Neural cell (in vitro differentiated cells): Measurements from ENCODE around the gene BCL2L15. TPM values are rescaled to one million over a fixed set of nuclear protein-coding genes. Genes with fewer than 3 reads are reported as not detected.

Experiments
- H2AFZ ChIP-seq: fragments of 200-600, 300-800 bp; sonication (generic), shearing (Covaris generic); 2 replicates; pipeline ENCODE4 v1.6.0; 2014; ENCODE audit warnings: low read depth, mild to moderate bottlenecking, antibody characterized with exemption, low read length, moderate library complexity
- H3F3A ChIP-seq: fragments of 200-600 bp; shearing (Covaris generic); 2 replicates; pipeline ENCODE4 v1.6.1; 2016; ENCODE audit warnings: mild to moderate bottlenecking, moderate library complexity, mixed read lengths, antibody characterized with exemption, low read length; ENCODE audit not compliant: insufficient read depth, poor library complexity, severe bottlenecking
- H3K27ac ChIP-seq: fragments of 200-600, 300-800 bp; sonication (generic), shearing (Covaris generic); 2 replicates; pipeline ENCODE4 v1.5.1; 2014; ENCODE audit warnings: mild to moderate bottlenecking, low read length, moderate library complexity
- H3K27me3 ChIP-seq: fragments of 300-800, 200-600 bp; sonication (generic), shearing (Covaris generic); 2 replicates; pipeline ENCODE4 v1.6.0; 2014; ENCODE audit warnings: mild to moderate bottlenecking, low read depth, low read length, moderate library complexity; ENCODE audit not compliant: insufficient read depth
- H3K36me3 ChIP-seq: fragments of 300-800, 200-600 bp; sonication (generic), shearing (Covaris generic); 2 replicates; pipeline ENCODE4 v1.5.1; 2014; ENCODE audit warnings: mild to moderate bottlenecking, antibody characterized with exemption, low read length, moderate library complexity; ENCODE audit not compliant: insufficient read depth
- H3K4me2 ChIP-seq: fragments of 300-800, 200-600 bp; sonication (generic), shearing (Covaris generic); 2 replicates; pipeline ENCODE4 v1.6.0; 2014; ENCODE audit warnings: mild to moderate bottlenecking, low read length
- H3K4me3 ChIP-seq: fragments of 300-800, 200-600 bp; sonication (generic), shearing (Covaris generic); 2 replicates; pipeline ENCODE4 v1.5.1; 2014; ENCODE audit warnings: mild to moderate bottlenecking, low read length, moderate library complexity
- H3K79me2 ChIP-seq: fragments of 200-600 bp; shearing (Covaris generic); replicated peaks from 2 replicates; pipeline ENCODE4 v1.6.0; 2014; ENCODE audit warnings: mild to moderate bottlenecking, low read length, moderate library complexity; ENCODE audit not compliant: insufficient read depth
- H3K9ac ChIP-seq: fragments of 300-800, 200-600 bp; sonication (generic), shearing (Covaris generic); 2 replicates; pipeline ENCODE4 v1.6.1; 2016; ENCODE audit warnings: mild to moderate bottlenecking, low read length, mixed read lengths
- H3K9me2 ChIP-seq: fragments of 200-600 bp; shearing (Covaris generic); 2 replicates; pipeline ENCODE4 v1.6.1; 2016; ENCODE audit warnings: mild to moderate bottlenecking, low read length, mixed read lengths; ENCODE audit not compliant: insufficient read depth
- H3K9me3 ChIP-seq: fragments of 200-600, 300-800 bp; sonication (generic), shearing (Covaris generic); 2 replicates; pipeline ENCODE4 v1.6.1; 2016; ENCODE audit warnings: mild to moderate bottlenecking, mixed run types, low read length, moderate library complexity, mixed read lengths
- H4K20me1 ChIP-seq: fragments of 200-600 bp; shearing (Covaris generic); 2 replicates; pipeline ENCODE4 v1.6.1; 2016; ENCODE audit warnings: mild to moderate bottlenecking, mixed run types; ENCODE audit not compliant: insufficient read depth
- EP300 ChIP-seq: fragments of 450-650 bp; conservative IDR thresholded peaks from 2 replicates; pipeline ENCODE4 v1.6.1; 2014; ENCODE audit warnings: antibody characterized with exemption, mild to moderate bottlenecking, moderate library complexity; ENCODE audit not compliant: poor library complexity, severe bottlenecking
- EZH2 ChIP-seq: fragments of 200-600, 300-800 bp; shearing (Covaris generic), sonication (generic); IDR thresholded peaks from 2 replicates; pipeline ENCODE4 v1.6.1; 2014; ENCODE audit warnings: antibody characterized with exemption, low read length, borderline replicate concordance, mild to moderate bottlenecking; ENCODE audit not compliant: insufficient read depth, poor library complexity, severe bottlenecking
- MXI1 ChIP-seq: fragments of 450-650 bp; conservative IDR thresholded peaks from 2 replicates; pipeline ENCODE4 v1.6.1; 2014; ENCODE audit warnings: antibody characterized with exemption, mild to moderate bottlenecking; ENCODE audit not compliant: poor library complexity, severe bottlenecking
- POLR2AphosphoS5 ChIP-seq: IDR thresholded peaks from 2 replicates; pipeline ENCODE4 v1.6.1; 2012
- RAD21 ChIP-seq: fragments of 450-650 bp; conservative IDR thresholded peaks from 2 replicates; pipeline ENCODE4 v1.6.1; 2014; ENCODE audit warnings: antibody characterized with exemption, mild to moderate bottlenecking, moderate library complexity
- SMC3 ChIP-seq: fragments of 450-650 bp; conservative IDR thresholded peaks from 2 replicates; pipeline ENCODE4 v1.6.1; 2014; ENCODE audit warnings: antibody characterized with exemption, mild to moderate bottlenecking, moderate library complexity; ENCODE audit not compliant: poor library complexity
- TAF1 ChIP-seq: IDR thresholded peaks from 2 replicates; pipeline ENCODE4 v1.6.1; 2012; ENCODE audit warnings: low read depth
- polyA plus RNA-seq: library from polyadenylated mRNA; depleted of rRNA; stranded (reverse); fragments of >200 nt; gene quantifications from 2 replicates; pipeline ENCODE4 v1.2.3, GENCODE V29; 2014
- TF ChIP-seq, protein P1 (sequence below): IDR thresholded peaks from 2 replicates; pipeline ENCODE4 v1.6.1; 2012; ENCODE audit warnings: borderline replicate concordance
- TF ChIP-seq, protein P2 (sequence below): fragments of 450-650 bp; IDR thresholded peaks from 2 replicates; pipeline ENCODE4 v1.5.1; 2014; ENCODE audit warnings: antibody characterized with exemption, mild to moderate bottlenecking, moderate library complexity; ENCODE audit not compliant: poor library complexity, severe bottlenecking

The BCL2L15 gene
- polyA plus RNA-seq, 1 donor from 2014 or later = 4.7 TPM

DNA sequence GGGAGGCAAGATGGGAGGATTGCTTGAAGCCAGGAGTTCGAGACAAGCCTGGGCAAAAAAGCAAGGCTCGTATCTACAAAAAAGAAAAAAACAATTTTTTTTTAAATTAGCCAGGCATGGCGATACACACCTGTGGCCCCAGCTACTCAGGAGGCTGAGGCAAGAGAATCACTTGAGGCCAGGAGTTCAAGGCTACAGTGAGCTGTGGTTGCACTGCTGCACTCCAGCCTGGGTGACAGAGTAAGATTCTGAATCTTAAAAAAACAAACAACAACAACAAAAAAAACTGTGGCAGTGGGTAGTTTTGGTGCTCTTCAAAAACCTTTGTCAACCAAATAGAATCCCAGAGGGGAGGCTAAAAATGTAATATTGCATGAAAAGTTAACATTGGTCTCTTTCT, 16.6 kb downstream of the BCL2L15 start:
- Histone ChIP-seq H3K27me3 (no peaks in the 10 kb centered on the region), H2AFZ (no peak overlapping the region), H3K4me3 (no peak overlapping the region), H3K9ac (no peak overlapping the region), H4K20me1 (no peaks in the 10 kb centered on the region), H3K27ac (no peak overlapping the region), H3K36me3 (no peaks in the 10 kb centered on the region), H3K9me2 (no peaks in the 10 kb centered on the region), H3F3A (no peaks in the 10 kb centered on the region), H3K4me2 (no peak overlapping the region), H3K79me2 (no peaks in the 10 kb centered on the region), H3K9me3 (no peaks in the 10 kb centered on the region)
- TF ChIP-seq MXI1 (no peak), POLR2AphosphoS5 (no peak), TAF1 (no peak), SMC3 (no peak), EZH2 (no peak), EP300 (no peak), RAD21 (no peak)
- TF ChIP-seq, protein P1, sequence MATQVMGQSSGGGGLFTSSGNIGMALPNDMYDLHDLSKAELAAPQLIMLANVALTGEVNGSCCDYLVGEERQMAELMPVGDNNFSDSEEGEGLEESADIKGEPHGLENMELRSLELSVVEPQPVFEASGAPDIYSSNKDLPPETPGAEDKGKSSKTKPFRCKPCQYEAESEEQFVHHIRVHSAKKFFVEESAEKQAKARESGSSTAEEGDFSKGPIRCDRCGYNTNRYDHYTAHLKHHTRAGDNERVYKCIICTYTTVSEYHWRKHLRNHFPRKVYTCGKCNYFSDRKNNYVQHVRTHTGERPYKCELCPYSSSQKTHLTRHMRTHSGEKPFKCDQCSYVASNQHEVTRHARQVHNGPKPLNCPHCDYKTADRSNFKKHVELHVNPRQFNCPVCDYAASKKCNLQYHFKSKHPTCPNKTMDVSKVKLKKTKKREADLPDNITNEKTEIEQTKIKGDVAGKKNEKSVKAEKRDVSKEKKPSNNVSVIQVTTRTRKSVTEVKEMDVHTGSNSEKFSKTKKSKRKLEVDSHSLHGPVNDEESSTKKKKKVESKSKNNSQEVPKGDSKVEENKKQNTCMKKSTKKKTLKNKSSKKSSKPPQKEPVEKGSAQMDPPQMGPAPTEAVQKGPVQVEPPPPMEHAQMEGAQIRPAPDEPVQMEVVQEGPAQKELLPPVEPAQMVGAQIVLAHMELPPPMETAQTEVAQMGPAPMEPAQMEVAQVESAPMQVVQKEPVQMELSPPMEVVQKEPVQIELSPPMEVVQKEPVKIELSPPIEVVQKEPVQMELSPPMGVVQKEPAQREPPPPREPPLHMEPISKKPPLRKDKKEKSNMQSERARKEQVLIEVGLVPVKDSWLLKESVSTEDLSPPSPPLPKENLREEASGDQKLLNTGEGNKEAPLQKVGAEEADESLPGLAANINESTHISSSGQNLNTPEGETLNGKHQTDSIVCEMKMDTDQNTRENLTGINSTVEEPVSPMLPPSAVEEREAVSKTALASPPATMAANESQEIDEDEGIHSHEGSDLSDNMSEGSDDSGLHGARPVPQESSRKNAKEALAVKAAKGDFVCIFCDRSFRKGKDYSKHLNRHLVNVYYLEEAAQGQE = no peak
- TF ChIP-seq, protein P2, sequence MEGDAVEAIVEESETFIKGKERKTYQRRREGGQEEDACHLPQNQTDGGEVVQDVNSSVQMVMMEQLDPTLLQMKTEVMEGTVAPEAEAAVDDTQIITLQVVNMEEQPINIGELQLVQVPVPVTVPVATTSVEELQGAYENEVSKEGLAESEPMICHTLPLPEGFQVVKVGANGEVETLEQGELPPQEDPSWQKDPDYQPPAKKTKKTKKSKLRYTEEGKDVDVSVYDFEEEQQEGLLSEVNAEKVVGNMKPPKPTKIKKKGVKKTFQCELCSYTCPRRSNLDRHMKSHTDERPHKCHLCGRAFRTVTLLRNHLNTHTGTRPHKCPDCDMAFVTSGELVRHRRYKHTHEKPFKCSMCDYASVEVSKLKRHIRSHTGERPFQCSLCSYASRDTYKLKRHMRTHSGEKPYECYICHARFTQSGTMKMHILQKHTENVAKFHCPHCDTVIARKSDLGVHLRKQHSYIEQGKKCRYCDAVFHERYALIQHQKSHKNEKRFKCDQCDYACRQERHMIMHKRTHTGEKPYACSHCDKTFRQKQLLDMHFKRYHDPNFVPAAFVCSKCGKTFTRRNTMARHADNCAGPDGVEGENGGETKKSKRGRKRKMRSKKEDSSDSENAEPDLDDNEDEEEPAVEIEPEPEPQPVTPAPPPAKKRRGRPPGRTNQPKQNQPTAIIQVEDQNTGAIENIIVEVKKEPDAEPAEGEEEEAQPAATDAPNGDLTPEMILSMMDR = no peak

DNA sequence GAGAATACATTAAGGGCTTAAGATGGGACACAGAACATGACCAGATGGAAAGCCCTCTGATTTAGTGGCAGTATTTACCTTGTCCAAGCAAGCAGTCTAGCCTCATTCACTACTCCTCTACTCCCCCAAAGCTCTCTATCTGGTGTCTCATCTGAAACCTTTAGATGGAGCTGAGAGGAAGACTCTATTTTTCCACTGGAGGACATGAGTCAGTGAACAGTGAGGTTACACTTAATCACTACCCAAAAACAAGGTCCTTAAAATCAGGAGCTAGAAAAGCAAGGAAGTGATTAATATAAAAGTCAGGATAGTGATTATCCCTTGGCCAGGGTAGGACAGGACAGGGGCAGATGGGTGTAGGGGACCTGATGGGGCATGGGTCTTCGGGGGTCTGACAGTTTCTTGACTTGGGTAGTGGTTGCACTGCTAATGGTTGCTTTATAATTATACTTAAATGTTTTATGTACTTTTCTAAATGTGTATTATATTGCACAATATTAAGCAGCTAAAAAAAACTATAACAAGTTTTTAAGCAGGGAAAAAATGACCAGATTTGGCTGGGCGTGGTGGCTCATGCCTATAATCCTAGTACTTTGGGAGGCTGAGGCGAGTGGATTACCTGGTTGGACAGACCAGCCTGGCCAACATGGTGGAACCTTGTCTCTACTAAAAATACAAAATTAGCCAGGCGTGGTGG, 18.8 kb downstream of the BCL2L15 start:
- Histone ChIP-seq H4K20me1 (no peaks in the 10 kb centered on the region), H3K9me3 (no peaks in the 10 kb centered on the region), H2AFZ (no peak overlapping the region), H3K9ac (no peak overlapping the region), H3K9me2 (no peaks in the 10 kb centered on the region), H3K4me3 (no peak overlapping the region), H3F3A (no peaks in the 10 kb centered on the region), H3K27ac (no peak overlapping the region), H3K27me3 (no peaks in the 10 kb centered on the region), H3K36me3 (no peaks in the 10 kb centered on the region), H3K4me2 (no peak overlapping the region), H3K79me2 (no peaks in the 10 kb centered on the region)
- TF ChIP-seq, protein P2 = no peak
- TF ChIP-seq TAF1 = no peak
- TF ChIP-seq MXI1 = no peak
- no peak for TF ChIP-seq SMC3
- no peak for TF ChIP-seq RAD21
- no peak for TF ChIP-seq EZH2
- TF ChIP-seq POLR2AphosphoS5 = no peak
- TF ChIP-seq EP300 = no peak
- TF ChIP-seq, protein P1 = no peak
